ENCODE data around the gene SLC6A11. TPM values are rescaled to one million over a fixed set of nuclear protein-coding genes. Genes with fewer than 3 reads are reported as not detected.

The SLC6A11 gene
- under 1 TPM in 3 of 4 donors, not detected in 1; 0.30 to 0.44 (median 0.42) TPM for total RNA-seq

GRCh38 chr3:10816019-10816862 lies at the start of gene SLC6A11:
TSS of gene SLC6A11 (plus strand) at chr3:10816228. CDS start at chr3:10816266, 38 bp downstream.
- Histone ChIP-seq H3K36me3 (no peaks in the 10 kb centered on the region), H3K4me1 (peaks cover 0 to 12% (median 0%) of the 10 kb centered on the region in 4 donors), H3K4me3 (peak within 1 kb of the TSS in 1 of 4 donors; percentile 40), H3K9me3 (no peaks in the 10 kb centered on the region), H3K27ac (no peak within 1 kb of the TSS), H3K27me3 (peaks cover 0 to 35% of the 10 kb centered on the region in 2 donors)
- DNase-seq (ENCODE audit: low spot score in 2 of 2): no peak
- WGBS, 2 donors: 5 to 6% methylated on average over 38 to 73 of the region's 96 CpGs
- TF ChIP-seq CTCF (IDR thresholded peaks at IDR 0.05) (no peak), EP300 (IDR thresholded peaks at IDR 0.05) (no peak), POLR2A (IDR thresholded peaks at IDR 0.05) (no peak)

GRCh38 chr3:10768708-10769394 lies 47.2 kb upstream of the SLC6A11 start:
- TF ChIP-seq EP300 (IDR thresholded peaks at IDR 0.05): no peak
- TF ChIP-seq POLR2A (IDR thresholded peaks at IDR 0.05): no peak
- no peak for TF ChIP-seq CTCF (IDR thresholded peaks at IDR 0.05)
- Histone ChIP-seq H3K36me3 (no peaks in the 10 kb centered on the region), H3K4me1 (no peaks in the 10 kb centered on the region), H3K27ac (no peak overlapping the region), H3K27me3 (peaks cover 0 to 24% of the 10 kb centered on the region in 2 donors), H3K4me3 (no peak overlapping the region), H3K9me3 (peaks cover 0 to 13% (median 0%) of the 10 kb centered on the region in 4 donors)
- DNase-seq (ENCODE audit: low spot score in 2 of 2): no peak
- 65 to 78% methylated on average over 10 of the region's 10 CpGs for WGBS, 2 donors

- TF ChIP-seq POLR2A (IDR thresholded peaks at IDR 0.05) (no peak), CTCF (IDR thresholded peaks at IDR 0.05) (no peak), EP300 (IDR thresholded peaks at IDR 0.05) (no peak)
- H3K4me3 ChIP-seq: no peak overlapping the region
- H3K36me3 ChIP-seq: no peaks in the 10 kb centered on the region
- DNase-seq (ENCODE audit: low spot score in 2 of 2): no peak
- peaks cover 0 to 17% of the 10 kb centered on the region in 2 donors for H3K27me3 ChIP-seq
- 77 to 83% methylated on average over 11 of the region's 11 CpGs for WGBS, 2 donors
- no peak overlapping the region for H3K27ac ChIP-seq
- peaks cover 0 to 19% (median 0%) of the 10 kb centered on the region in 4 donors for H3K9me3 ChIP-seq
- H3K4me1 ChIP-seq: no peaks in the 10 kb centered on the region
Observed at GRCh38 chr3:10770547-10770946, 45.5 kb upstream of the SLC6A11 start.

GRCh38 chr3:10770981-10771380 lies 45.0 kb upstream of the SLC6A11 start:
- WGBS, 2 donors: 52 to 65% methylated on average over 3 of the region's 3 CpGs
- no peaks in the 10 kb centered on the region for H3K4me1 ChIP-seq
- DNase-seq (ENCODE audit: low spot score in 2 of 2): no peak
- H3K9me3 ChIP-seq: peaks cover 0 to 19% (median 0%) of the 10 kb centered on the region in 4 donors
- no peaks in the 10 kb centered on the region for H3K36me3 ChIP-seq
- H3K27me3 ChIP-seq: peaks cover 0 to 17% of the 10 kb centered on the region in 2 donors
- H3K4me3 ChIP-seq: no peak overlapping the region
- H3K27ac ChIP-seq: no peak overlapping the region
- TF ChIP-seq CTCF (IDR thresholded peaks at IDR 0.05) (no peak), POLR2A (IDR thresholded peaks at IDR 0.05) (no peak), EP300 (IDR thresholded peaks at IDR 0.05) (no peak)

Data from tibial nerve (tissue), 4 donors.